ENCODE results near the gene ZNF213.

Gene ZNF213

DNA sequence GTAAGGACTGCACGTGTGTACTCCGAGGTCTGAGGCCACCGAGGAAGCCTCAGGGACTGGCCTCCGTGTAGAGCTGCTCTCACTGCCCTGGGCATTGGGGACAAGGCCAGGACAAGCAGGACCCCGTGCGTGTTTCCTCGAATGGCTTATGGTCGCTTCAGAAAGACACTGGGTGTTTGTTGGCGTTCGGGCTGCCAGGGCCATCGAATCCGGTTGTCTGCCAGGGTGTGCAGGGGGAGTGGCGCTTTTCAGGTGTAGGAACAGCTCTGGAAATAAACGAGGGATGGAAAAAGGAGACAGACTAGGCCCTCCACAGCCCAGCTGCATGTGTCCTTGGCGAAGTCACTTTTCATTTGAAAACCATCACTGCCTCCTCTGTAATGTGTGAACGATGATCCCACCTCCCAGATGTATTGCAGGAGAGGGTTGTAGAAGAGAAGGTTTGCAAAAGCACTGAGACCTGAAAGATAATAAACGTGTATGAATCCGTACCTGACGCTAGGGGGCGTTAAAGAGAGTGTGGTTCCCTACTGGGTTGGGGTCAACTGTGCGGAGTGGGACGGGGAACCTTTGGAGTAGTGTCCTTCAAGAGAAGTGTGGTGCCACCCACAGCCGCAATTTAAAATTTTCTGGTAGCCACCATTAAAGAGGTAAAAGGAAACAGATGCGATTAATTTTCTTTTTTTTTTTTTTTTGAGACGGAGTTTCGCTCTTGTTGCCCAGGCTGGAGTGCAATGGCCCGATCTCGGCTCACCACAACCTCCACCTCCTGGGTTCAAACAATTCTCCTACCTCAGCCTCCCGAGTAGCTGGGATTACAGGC lies 33.6 kb upstream of the ZNF213 start:
- CTCF ChIA-PET = interaction anchor here (0.6 to 15.3 kb wide), 19 partner anchors 9 to 73 kb away, joined by 3 to 246 read pairs (median 3); partner anchors contain the start of genes IL32, ZNF205 and ZNF213
- peak; percentile 59 for DNase-seq (ENCODE audit: extremely low spot score)
- POLR2A ChIA-PET = no interaction called here
- TF ChIP-seq, protein P1, sequence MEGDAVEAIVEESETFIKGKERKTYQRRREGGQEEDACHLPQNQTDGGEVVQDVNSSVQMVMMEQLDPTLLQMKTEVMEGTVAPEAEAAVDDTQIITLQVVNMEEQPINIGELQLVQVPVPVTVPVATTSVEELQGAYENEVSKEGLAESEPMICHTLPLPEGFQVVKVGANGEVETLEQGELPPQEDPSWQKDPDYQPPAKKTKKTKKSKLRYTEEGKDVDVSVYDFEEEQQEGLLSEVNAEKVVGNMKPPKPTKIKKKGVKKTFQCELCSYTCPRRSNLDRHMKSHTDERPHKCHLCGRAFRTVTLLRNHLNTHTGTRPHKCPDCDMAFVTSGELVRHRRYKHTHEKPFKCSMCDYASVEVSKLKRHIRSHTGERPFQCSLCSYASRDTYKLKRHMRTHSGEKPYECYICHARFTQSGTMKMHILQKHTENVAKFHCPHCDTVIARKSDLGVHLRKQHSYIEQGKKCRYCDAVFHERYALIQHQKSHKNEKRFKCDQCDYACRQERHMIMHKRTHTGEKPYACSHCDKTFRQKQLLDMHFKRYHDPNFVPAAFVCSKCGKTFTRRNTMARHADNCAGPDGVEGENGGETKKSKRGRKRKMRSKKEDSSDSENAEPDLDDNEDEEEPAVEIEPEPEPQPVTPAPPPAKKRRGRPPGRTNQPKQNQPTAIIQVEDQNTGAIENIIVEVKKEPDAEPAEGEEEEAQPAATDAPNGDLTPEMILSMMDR (IDR thresholded peaks at IDR 0.05; ENCODE audit: control extremely low read depth, extremely low read depth, low read depth, missing control alignments) = peak; percentile 64

DNA sequence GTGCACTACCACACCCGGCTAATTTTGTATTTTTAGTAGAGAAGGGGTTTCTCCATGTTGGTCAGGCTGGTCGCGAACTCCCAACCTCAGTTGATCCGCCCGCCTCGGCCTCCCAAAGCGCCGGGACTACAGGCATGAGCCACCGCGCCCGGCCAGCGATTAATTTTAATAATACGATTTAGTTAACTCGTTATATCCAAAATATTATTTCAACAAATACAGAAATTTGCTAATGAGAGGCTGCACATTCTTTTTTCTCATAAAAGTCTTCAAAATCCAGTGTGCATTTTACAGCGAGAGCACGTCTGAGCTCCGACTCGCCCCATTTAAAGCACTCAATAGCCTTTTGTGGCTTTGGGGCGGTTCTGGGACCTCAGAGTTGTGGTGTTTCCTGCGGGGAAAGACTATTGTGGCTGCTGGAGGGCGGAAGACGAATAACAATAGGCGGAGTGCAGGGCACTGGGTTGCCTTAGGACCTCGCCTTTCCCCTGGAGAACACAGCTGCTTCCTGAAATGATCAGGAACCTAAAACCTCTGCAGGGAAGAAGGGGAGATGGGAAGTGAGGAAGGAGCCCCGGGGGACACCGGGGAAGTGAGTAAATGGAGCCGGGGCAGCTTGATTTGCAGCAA lies 32.9 kb upstream of the ZNF213 start:
- POLR2A ChIA-PET = no interaction called here
- TF ChIP-seq, protein P1 (IDR thresholded peaks at IDR 0.05; ENCODE audit: control extremely low read depth, extremely low read depth, low read depth, missing control alignments) = no peak
- CTCF ChIA-PET = interaction anchor here (0.7 to 15.3 kb wide), 15 partner anchors 10 to 74 kb away, joined by 3 to 246 read pairs (median 3); partner anchors contain the start of genes IL32, ZNF205 and ZNF213
- DNase-seq (ENCODE audit: extremely low spot score) = no peak

DNA sequence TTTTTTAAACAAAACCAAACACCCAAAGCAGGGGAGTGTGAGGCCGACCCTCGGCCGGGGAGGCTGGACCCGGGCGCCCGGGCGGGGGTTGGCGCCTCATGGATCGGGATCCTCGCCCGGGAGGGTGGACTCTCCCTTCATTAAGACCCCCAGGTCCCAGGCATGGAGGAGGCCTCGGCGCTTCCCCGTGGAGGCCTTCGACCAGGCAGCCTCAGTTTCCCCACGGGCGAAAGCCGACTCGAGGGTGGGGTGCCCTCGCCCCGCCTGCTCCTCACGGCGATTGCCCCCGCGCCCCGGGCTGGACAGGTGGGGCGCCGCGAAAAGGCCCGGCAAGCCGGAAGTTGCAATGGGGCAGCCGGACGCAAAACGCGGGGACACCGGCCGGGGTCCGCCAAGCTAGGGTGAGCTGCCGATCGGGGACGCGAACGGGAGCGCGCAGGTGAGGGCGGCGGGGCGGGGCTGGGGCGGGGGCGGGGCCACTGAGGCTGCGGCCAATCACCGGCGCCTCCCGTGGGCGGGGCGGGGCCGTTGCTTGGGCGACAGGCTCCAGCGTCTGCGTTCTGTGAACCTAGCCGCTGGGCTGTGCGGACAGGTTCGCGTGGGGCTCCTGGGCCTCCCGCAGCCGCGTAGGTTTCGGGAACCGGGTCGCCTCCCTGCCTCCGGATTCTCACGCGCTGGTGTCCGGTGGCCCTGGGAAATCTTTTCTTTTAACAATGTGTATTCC lies 28.5 kb upstream of the ZNF213 start:
- DNase-seq (ENCODE audit: extremely low spot score) = peak; percentile 99
- TF ChIP-seq, protein P1 (IDR thresholded peaks at IDR 0.05; ENCODE audit: control extremely low read depth, extremely low read depth, low read depth, missing control alignments) = no peak
- CTCF ChIA-PET = interaction anchor here (0.8 to 15.3 kb wide), 6 partner anchors 10 to 75 kb away, joined by 3 to 246 read pairs (median 5); partner anchors contain the start of gene ZNF213
- POLR2A ChIA-PET = interaction anchor here (0.7 to 1.0 kb wide), 2 partner anchors 44 to 53 kb away, joined by 3 read pairs; no protein-coding TSS in a partner anchor

DNA sequence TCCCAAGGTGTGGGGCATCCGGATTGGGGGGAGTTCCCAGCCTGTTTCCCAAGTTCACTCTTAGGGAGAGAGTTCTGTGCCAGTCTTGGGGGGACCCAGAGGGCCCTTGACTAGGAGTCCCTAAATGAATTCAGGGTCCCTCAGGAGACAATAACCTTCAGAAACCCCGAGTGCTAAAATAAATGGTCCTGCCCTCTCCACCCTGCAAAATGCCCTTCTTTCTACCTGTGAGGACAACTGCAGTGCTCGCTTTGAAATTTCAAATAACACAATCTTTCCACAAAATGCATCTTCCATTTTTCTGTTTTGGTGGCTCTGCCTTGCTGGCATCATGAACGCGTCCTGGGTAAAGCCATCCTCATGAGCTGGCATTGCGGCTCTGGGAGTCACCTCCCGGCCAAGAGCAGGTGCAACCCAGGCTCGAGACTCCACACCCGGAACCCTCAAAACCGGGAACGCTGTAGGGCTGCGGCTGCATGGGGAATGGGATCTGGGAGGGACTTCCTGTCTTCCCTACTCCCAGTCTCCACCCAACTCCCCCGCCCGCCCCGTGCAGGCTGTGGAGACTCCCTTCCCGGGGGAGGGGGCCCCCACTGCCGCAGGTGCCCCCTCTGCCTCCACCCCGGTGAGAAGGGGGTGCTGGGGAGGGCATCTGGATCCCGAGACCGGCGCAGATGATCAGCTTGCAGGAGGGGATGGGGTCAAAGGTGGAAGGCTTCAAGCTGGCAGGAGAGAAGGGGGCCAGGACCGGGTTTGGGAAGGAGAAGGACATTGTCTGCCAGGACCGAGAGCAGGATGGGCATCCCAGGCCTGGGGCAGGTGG lies 22.6 kb upstream of the ZNF213 start, which contains the start of gene ZNF205:
Gene ZNF205, plus strand, starts transcription at position 529 of the 823 bp plus-strand sequence. CDS start 845 bp downstream, outside the sequence.
- TF ChIP-seq, protein P1 (IDR thresholded peaks at IDR 0.05; ENCODE audit: control extremely low read depth, extremely low read depth, low read depth, missing control alignments) = no peak
- CTCF ChIA-PET = interaction anchor here (1.3 to 3.4 kb wide), 7 partner anchors 10 to 81 kb away, joined by 3 to 13 read pairs (median 9); no protein-coding TSS in a partner anchor
- no peak for DNase-seq (ENCODE audit: extremely low spot score)
- POLR2A ChIA-PET = no interaction called here

DNA sequence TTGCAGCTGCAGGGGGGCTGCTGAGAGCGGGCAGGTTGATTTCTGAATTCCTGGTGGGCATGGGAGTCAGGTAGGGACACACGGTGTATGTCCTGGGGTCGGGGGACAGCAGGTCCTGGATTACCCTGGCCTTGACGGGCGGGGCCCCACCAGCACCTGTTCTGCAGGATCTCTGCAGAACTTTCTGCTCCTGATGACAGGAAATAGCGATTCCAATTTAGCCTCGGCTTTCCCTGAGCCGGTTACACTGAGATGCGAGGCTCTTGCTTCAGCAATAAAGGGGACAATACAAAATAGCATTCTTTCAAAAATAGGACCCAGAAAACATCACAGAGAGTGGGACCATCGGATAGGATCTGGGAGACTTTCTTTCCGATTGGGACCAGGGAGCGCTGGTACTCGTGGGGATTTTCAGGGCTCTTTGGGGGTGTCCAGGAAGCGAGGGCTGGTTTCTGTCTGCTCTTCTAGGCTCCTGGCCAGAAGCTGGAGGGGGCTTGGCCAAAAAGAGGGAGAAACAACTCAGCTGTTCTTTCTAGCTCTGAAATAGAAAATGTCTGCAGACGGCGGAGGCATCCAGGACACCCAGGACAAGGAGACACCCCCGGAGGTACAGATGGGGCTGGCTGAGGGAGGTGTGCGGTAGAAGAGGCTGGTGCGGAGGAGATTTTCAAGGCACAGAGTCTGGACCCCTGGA lies 21.8 kb upstream of the ZNF213 start:
- ChIA-PET POLR2A (no interaction called here), CTCF (interaction anchor here (1.0 to 3.4 kb wide), 6 partner anchors 9 to 82 kb away, joined by 3 to 13 read pairs (median 8); no protein-coding TSS in a partner anchor)
- TF ChIP-seq, protein P1 (IDR thresholded peaks at IDR 0.05; ENCODE audit: control extremely low read depth, extremely low read depth, low read depth, missing control alignments) = no peak
- DNase-seq (ENCODE audit: extremely low spot score) = no peak
